ENCODE measurements around the gene CLHC1.
"Not testable (repeated sequence)": the region's sequence is repeated elsewhere in the genome, so short reads cannot be mapped to it uniquely, and the experiment has no call there.

Gene CLHC1

DNA sequence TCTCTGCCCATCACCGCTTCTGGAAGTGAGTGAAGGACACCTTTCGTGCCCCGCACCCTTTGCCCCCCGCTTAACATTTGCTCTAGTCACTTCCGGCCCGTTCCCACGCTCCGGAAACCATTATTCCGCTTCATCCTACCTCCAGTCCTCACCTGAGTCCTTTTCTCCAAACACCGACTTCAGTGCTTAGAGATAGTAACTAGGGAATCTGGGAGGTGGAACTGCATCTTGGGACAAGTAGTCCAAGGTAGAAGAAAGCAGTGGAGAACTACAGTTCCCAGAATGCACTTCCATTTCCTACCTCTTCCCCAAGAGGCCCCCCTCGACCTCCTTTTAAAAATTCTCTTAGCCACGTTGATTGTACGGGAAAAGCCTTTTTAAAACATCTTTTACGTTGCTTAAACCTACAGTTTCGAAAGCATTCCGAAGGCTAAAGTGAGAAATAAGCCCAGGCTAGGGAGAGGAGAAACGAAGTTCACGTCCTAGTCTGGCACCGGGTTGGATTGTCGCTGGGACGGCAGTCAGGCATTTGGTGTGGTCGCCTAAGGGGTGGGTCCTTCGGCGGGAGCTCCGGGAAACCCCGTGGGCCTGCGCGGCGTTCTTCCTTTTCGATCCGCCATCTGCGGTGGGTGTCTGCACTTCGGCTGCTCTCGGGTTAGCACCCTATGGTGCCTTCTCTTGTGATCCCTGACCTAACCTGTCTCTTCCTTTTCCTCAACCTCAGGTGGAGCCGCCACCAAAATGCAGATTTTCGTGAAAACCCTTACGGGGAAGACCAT lies at the start of gene CLHC1, which contains the start of gene RPS27A:
CLHC1 (minus strand) TSS at position 210 of the 779 bp plus-strand sequence. CDS start 9,882 bp downstream, outside the sequence.
RPS27A (plus strand) TSS at position 605 of the 779 bp plus-strand sequence; CDS start at position 742, 137 bp downstream.
- no peak for DNase-seq

DNA sequence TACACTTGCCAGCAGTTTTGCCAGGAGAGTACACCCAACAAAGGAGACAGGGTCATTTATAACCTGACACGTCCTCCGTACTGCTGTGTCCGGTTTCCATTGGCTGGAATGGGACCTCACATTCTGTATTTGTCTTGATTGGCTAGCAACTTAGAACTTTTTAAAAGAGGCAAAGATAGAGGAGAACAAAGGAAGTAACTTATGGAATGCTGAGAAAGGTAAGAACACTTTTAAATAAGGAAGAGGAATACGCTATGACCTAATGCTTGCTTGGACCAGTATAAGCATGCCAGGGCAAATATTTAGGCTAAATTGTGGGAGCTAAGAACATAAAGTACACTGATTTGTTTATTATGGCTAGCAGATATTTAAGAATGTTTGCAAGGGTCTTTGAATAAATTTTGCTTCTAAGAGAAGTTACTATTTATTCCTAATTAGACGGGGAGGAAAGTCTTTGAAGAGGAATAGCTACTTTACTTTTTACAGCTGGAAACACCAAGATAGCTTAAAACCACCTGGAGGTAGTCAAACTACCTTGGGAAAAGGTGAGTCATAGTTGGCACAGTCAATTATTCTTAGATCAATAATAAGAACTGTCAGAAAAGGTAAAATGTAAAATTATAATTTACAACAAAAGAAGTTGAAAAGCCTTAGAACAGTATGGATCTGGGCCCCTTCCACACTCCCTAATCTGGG lies 48.9 kb upstream of the CLHC1 start:
- DNase-seq: not testable (repeated sequence)

DNA sequence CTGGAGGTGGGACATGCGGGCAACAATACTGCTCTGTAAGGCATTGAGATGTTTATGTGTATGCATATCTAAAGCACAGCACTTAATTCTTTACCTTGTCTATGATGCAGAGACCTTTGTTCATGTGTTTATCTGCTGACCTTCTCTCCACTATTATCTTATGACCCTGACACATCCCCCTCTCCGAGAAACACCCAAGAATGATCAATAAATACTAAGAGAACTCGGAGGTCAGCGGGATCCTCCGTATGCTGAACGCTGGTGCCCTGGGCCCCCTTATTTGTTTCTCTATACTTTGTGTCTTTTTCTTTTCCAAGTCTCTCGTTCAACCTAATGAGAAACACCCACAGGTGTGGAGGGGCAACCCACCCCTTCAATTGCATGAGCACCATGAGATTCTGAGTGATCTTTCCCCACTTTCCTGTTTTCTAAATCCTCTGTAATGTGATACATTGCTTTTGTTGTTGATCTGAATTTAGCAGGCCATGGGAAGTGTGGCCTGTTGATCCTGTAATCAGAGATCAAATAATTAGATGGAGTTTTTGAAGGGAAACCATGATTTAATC lies 47.8 kb upstream of the CLHC1 start:
- DNase-seq: not testable (repeated sequence)

DNA sequence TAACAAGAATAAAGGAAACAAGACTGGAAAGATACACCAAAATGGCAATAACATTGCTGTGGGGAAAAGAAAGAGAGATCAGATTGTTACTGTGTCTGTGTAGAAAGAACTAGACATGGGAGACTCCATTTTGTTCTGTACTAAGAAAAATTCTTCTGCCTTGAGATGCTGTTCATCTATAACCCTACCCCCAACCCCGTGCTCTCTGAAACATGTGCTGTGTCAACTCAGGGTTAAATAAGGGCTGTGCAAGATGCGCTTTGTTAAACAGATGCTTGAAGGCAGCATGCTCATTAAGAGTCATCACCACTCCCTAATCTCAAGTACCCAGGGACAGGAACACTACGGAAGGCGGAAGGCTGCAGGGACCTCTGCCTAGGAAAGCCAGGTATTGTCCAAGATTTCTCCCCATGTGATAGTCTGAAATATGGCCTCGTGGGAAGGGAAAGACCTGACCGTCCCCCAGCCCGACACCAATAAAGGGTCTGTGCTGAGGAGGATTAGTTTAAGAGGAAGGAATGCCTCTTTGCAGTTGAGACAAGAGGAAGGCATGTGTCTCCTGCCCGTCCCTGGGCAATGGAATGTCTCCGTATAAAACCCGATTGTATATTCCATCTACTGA lies 47.2 kb upstream of the CLHC1 start:
- DNase-seq: not testable (repeated sequence)

DNA sequence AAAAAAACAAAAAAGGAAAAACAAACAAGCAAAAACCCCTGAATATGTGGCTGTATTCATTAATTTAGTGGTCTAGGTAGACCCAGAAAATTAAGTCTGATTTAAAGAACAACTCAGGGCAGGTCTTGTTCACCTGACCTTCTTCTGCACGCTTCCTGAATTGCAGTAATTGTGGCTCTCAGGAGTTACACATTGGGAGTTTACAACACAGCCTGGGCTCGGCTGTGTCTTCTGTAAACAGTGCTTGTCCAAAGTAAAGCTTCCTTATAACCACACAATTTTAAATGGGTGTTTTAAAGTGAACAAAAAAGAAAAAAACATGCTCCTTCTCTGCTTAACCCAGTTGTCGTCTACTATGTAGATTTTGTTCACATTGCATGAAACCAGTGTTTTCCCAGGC lies 45.2 kb upstream of the CLHC1 start:
- DNase-seq: no peak

DNA sequence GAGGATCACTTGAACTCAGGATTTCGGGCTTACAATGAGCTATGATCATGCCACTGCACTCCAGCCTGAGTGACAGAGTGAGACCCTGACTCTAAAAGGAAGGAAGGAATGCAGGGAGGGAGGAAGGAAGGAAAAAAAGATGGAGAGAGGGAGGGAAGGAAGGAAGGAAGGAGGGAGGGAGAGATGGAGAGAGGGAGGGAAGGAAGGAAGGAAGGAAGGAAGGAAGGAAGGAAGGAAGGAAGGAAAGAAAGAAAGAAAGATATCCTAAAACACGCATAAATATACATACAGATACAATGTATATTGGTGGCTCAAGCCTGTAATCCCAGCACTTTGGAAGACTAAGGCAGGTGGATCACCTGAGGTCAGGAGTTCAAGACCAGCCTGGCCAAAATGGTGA lies 42.3 kb upstream of the CLHC1 start:
- not testable (repeated sequence) for DNase-seq

DNA sequence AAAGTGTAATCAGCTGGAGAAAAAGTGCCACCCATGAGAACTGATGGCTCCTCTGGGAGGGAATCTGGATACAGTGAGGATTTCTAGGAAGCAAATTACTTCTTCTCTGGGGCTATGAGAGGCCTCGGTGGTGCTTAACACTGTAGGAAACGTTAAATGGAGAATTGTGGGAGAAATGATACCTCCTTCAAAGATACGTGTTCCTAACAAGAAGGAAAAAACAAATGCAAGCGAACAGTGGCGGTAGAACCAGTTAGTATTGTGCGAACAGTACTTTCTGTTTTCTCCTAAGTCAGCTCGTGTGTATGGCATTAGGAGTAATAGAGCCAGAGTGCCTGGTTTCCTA lies 37.5 kb upstream of the CLHC1 start:
- DNase-seq: no peak

DNA sequence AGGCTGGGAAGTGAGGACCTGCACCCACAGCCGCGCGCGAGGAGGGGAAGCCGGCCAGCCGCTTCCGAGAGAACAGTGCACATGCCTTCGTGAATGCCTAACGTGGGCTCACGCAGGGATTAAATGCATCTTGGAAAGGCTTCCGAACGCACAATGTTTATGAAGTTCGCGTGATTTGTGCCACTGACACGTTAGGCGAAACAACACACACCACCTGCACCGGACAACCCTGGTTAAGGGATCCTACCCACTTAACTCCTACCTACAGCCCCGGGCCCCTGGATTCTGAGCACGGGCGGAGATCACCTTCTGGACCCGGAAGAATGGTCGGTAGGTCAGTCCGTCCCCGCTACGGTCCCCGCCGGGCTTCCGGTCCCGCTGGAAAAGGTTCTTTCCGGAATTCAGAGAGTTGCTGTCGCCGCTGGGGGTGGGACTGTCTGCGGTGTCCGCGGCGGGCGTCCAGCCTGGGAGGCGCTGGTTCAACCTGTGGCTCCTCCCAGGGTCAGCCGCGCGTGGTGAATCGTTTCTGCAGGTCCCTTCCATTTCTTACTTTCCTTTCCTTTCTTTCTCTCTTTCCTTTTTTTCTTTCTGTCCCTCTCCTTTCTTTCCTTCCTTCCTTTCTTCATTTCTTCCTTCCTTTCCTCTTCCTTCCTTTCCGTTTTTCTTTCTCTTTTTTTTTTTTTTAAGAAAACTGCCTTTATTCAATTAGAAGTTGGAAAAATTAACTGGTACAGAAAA lies 37.0 kb upstream of the CLHC1 start, which contains the start of gene MTIF2:
MTIF2 (minus strand) TSS at position 325 of the 738 bp plus-strand sequence. CDS start 5,373 bp downstream, outside the sequence.
- DNase-seq: peak; percentile 34

DNA sequence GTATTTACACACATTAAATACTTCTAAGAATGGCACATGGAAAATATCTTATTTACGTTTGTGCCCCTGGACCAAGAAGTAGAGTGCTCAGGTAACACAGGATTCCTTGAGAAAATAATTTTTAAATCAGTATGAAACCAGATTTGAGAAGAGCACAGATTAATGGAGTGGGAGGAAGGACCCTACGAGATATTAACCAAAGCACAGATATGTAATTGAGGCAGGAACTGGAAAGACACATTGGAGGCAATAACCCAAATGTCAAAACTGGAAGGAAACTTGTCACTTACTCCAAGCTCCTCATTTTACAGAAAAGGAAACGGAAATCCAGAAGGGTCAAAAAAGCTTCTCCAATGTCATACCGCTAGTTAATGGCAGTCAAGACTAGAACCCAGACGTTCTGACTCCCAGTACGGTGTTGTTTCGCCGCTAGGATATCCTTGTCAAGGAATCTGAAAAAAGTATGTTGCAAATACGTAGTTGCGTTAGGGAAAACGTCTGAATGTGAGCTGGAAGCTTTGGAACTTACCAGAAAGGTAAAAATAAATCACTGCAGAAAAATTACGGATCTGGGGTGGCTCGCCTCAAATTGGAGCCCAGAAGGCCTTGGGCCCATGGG lies 36.3 kb upstream of the CLHC1 start:
- no peak for DNase-seq

DNA sequence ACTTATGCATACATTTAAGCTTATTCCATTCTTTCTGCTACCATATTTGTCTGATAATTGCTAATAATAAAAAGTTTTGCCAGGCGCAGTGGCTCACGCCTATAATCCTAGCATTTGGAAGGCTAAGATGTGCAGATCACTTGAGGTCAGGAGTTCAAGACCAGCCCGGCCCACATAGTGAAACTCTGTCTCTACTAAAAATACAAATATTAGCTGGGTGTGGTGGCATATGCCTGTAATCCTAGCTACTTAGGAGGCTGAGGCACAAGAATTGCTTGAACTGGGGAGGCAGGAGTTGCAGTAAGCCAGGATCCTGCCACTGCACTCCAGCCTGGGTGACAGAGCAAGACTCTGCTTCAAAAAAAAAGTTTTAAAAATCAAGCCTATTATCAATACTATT lies 27.5 kb upstream of the CLHC1 start:
- DNase-seq: not testable (repeated sequence)

DNA sequence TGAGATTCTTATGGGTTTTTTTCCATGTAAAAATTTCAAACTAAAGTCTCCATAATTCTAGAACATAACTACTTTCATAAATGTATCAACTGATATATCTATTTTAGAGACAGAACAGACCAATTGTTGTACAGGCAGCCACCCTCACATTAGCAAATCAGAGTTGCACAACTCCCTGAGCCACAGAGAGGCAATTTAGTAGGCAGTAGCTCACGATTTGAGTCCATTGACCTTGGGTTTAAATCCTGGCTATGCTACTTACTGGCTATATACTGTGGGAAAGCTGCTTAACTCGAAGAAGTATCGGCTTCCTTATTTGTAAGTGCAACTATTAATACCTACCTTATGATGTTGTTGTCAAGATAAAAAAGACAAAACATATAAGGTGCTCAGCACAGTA lies 20.7 kb upstream of the CLHC1 start:
- no peak for DNase-seq

DNA sequence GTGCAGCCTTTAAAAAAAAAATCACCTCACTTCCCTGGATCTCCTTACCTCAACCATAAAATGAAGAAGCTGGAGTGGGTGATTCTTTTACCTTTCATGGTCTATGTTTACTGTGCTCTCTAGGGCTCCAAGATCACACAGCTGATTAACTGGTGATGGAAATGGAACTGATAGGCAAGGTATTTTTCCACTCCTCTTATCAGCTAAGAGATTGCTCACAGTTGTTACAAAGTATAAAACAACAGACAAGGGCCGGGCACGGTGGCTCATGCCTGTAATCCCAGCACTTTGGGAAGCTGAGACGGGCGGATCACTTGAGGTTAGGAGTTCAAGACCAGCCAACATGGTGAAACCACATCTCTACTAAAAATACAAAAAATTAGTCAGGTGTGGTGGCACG lies 14.9 kb upstream of the CLHC1 start:
- no peak for DNase-seq

DNA sequence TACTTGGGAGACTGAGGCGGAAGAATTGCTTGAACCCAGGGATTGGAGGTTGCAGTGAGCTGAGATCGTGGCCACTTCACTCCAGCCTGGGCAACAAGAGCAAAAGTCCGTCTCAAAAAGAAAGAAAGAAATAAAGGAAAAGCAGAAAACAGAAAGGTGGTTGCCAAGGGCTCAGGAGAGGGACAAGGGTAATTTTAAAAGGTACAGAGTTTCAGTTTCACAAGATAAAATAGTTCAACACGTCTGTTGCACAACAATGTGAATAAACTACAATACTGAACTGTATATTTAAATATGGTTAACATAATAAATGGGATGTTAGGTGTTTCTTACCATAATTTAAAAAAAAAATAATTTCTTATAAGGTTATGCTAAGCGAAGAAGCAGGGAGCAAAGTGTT lies 13.3 kb upstream of the CLHC1 start:
- no peak for DNase-seq

DNA sequence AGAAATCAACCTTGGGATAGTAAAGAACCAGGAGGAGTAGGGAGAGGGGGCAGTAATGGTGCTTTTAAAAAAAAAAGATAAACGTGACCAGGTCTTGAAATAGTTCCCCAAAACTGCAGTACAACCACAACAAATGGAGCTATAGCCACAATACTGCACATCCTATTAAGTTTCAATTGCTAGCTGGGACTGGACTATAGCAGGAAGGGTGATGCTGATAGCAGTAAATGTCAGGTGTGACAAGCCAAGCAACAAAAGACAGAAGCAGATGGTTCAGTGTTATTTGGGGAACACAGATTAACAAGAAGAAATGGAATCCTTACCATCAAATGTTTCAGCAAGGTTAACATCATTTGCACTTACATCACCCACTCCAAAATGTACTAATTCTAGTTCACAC lies 10.5 kb upstream of the CLHC1 start:
- no peak for DNase-seq

DNA sequence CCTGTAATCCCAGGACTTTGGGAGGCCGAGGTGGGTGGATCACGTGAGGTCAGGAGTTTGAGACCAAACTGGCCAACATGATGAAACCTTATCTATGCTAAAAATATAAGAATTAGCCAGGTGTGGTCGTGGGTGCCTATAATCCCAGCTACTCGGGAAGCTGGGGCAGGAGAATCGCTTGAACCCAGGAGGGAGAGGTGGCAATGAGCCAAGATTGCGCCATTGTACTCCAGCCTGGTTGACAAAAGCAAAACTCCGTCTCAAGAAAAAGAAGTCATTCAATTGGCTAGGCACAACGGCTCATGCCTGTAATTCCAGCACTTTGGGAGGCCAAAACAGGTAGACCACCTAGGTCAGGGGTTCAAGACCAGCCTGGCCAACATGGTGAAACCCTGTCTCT lies 9.5 kb upstream of the CLHC1 start:
- not testable (repeated sequence) for DNase-seq

DNA sequence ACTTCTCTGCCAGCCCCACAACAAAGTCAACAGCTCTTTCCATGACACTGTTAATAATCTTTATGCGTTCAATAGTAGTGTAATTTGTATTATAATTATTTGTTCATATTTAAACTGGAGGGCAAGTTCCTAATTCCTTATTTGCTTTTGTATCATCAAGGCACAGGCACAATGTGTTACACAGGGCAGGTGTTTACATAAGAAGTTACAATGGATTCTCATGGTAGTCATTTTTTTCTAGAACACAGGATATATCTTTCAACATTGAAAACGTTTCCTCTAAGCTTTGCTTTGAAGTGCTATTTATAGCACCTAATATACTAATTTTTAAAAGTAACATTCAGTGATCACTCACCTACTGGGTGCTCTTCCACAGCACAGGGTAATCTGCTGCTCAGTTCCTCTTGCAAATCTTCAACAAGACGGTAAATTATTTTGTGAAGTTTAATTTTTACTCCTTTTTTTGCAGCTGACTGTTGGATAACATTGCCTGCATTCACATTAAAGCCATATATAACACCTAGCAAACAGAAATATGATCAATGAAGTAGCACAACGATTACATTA lies 7.6 kb upstream of the CLHC1 start:
- no peak for DNase-seq

DNA sequence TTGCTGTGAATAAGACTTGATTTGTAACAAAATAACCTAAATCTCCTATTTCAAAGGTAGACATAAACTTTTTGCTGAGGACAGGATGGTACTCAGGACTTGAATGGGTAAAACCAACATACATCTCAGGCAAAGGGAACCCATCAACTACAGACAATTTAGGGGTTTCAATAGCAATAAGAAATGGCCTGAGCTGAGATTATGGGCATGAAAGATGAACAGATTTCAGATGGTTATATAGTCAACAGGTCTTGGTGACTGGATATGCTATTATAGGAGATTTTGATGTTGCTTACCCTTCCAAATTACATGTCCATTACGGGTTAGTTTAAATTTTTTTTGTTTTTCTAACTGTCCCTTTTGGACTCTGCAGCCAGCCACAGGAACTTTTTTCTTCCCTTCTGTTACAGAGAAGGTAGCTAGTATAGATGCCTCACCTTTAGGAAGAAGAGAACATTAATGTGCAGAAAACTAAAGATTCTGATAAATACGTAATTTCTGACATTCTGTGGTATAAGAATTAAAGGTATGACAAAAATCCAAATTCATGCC lies 5.0 kb upstream of the CLHC1 start:
- DNase-seq: no peak

DNA sequence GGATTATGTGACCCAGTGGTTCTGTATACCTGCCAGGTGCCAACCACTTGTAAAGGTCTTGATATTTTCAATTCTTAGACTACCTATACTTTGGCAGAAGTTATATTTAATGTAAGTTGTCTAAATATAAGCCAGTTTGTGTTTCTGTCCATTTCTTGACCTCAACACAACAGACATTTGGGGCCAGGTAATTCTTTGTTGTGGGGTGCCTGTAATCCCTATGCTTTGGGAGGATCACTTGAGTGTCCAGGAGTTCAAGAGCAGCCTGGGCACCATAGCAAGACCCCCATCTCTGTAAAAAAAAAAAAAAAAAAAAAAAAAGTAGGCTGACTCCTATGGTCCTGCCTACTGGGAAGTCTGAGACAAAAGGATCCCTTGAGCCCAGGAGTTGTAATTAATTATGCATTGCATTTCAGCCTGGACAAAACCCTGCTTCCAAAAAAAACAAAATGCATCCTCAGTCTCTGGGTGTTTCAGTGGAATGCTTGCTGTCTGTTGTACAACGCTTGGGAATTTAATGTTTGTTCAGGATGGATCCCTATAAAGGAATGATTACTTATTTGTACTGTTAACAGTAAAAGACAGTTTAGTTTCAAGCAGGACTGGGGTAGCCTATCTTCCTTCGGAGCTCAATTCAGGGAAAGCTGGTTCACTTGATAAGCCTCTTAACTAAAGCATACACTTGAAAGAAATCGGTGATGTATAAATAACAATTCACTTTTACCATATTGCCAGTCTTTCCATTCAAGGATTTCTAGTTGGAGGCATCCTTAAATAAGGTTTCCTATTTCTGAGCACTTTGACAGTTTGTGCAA lies 3.8 kb upstream of the CLHC1 start:
- no peak for DNase-seq

DNA sequence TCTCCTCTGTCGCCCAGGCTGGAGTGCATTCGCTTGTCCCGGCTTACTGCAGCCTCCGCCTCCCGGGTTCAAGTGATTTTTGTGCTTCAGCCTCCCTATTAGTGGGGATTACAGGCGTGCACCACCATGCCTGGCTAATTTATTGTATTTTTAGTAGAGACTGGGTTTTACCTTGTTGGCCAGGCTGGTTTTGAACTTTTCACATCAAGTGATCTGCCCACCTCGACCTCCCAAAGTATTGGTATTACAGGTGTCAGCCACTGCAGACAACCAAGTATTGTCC lies 1.5 kb upstream of the CLHC1 start:
- DNase-seq: no peak

DNA sequence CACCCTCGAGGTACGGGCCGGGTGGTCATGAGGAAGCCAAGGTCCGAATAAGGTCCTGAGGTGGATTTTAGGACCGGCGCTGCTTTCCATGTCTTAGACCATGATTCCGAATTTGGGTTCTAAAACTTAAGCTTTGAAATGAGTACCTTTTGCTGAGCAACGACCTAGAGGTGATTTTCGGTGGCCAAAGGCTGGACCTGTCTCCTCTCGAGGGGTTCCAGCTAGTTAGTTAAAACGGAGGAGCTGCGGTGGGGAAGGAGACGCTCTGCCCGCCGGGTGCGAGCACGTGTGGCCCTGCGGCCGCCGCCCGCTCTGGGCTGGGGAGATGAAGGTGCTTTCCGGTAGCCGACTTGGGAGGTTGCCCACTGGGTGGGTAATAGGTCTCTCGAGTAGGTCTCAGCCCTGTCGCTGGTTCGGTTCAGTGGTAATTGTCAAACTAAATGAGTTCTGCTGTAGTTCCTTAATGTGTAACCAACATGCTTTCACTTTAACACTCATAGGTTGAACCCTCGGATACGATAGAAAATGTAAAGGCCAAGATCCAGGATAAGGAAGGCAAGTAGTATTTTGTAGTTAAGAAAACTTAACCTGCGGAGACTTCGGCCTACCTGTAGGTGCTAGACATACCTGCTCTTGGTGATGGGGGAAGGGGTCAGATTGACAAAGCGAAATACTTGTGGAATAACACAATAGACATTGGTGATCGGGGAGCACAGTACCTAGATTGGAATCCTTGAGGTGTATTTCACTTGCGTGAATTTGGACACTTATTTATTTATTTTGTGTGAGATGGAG lies 967 bp upstream of the CLHC1 start:
- DNase-seq: no peak
